Choroid plexus epithelial cell (primary cell): ENCODE results near the gene GIMAP2.

ENCODE experiments used
- DNase-seq: peaks from one replicate; pipeline ENCODE4 v3.0.0-alpha.2; 2010; ENCODE audit warnings: low read depth
- H3K4me3 ChIP-seq: 2 replicates; pipeline ENCODE4 v1.5.1; 2011; ENCODE audit warnings: low read depth, mild to moderate bottlenecking, control low read depth, low read length, moderate library complexity
- TF ChIP-seq, protein P1 (sequence below): conservative IDR thresholded peaks from 2 replicates; pipeline ENCODE4 v1.5.1; 2011; ENCODE audit warnings: low read depth, mild to moderate bottlenecking, control low read depth, inconsistent platforms, low read length, moderate library complexity

The GIMAP2 gene

DNA sequence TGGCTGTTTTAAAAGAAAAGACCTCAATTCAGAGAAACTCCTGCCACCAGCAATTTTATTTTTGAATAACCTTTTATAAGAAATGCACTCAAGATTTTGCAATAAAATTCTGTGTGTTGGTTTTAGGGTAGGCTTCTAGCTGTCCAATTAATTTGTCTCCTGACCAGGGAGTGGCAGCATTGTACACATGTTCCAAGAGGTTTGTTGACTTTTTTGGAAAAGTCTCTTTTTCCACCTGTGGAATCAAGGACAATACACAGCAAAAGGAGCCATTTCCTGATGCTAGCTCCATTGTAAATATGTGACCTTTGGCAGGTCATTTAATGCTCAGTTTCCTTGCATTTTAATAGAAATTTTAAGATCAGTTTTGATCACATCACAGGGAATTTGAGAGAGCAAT, 53.5 kb downstream of the GIMAP2 start:
- DNase-seq: no peak
- TF ChIP-seq, protein P1, sequence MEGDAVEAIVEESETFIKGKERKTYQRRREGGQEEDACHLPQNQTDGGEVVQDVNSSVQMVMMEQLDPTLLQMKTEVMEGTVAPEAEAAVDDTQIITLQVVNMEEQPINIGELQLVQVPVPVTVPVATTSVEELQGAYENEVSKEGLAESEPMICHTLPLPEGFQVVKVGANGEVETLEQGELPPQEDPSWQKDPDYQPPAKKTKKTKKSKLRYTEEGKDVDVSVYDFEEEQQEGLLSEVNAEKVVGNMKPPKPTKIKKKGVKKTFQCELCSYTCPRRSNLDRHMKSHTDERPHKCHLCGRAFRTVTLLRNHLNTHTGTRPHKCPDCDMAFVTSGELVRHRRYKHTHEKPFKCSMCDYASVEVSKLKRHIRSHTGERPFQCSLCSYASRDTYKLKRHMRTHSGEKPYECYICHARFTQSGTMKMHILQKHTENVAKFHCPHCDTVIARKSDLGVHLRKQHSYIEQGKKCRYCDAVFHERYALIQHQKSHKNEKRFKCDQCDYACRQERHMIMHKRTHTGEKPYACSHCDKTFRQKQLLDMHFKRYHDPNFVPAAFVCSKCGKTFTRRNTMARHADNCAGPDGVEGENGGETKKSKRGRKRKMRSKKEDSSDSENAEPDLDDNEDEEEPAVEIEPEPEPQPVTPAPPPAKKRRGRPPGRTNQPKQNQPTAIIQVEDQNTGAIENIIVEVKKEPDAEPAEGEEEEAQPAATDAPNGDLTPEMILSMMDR: no peak
- H3K4me3 ChIP-seq: no peak overlapping the region

DNA sequence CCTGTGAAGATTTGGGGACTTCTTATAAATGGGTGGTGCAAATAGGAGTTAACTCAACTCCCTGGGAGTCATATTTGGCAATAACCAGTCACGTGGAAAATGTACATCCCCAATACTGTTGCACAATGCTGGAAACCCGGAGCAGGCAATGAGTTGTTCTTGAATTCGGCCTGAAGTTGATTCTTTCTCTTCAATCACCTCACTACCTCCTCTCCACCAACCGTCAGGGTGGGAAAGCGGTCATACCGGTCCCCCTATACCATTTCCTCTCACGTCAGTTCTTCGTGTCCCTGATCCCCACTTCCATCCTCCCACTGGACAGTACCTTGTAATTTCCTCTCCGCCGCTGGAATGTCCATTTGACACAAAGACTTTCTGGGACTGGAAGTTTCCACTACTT, 54.5 kb downstream of the GIMAP2 start:
- no peak for DNase-seq
- TF ChIP-seq, protein P1: no peak
- no peak overlapping the region for H3K4me3 ChIP-seq

DNA sequence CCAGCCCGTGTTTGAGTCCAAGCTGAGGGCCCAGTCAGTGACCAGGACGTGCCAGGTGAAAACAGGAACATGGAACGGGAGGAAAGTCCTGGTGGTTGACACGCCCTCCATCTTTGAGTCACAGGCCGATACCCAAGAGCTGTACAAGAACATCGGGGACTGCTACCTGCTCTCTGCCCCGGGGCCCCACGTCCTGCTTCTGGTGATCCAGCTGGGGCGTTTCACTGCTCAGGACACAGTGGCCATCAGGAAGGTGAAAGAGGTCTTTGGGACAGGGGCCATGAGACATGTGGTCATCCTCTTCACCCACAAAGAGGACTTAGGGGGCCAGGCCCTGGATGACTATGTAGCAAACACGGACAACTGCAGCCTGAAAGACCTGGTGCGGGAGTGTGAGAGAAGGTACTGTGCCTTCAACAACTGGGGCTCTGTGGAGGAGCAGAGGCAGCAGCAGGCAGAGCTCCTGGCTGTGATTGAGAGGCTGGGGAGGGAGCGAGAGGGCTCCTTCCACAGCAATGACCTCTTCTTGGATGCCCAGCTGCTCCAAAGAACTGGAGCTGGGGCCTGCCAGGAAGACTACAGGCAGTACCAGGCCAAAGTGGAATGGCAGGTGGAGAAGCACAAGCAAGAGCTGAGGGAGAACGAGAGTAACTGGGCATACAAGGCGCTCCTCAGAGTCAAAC, 56.9 kb downstream of the GIMAP2 start:
- TF ChIP-seq, protein P1: no peak
- no peak overlapping the region for H3K4me3 ChIP-seq
- DNase-seq: no peak
